Kidney epithelial cell (primary cell): Measurements from ENCODE around the gene GABBR2. TPM values are rescaled to one million over a fixed set of nuclear protein-coding genes. Genes with fewer than 3 reads are reported as not detected.

ENCODE experiments used
- DNase-seq: peaks from one replicate; pipeline ENCODE4 v3.0.0-alpha.2; 2010; ENCODE audit warnings: low read depth
- H3K27me3 ChIP-seq: 2 replicates; pipeline ENCODE4 v1.6.0; 2011; ENCODE audit warnings: low read length; ENCODE audit not compliant: control insufficient read depth, insufficient read depth
- H3K36me3 ChIP-seq: 2 replicates; pipeline ENCODE4 v1.5.1; 2011; ENCODE audit warnings: low read length; ENCODE audit not compliant: control insufficient read depth, insufficient read depth
- H3K4me3 ChIP-seq: 2 replicates; pipeline ENCODE4 v1.5.1; 2011; ENCODE audit warnings: low read depth, mild to moderate bottlenecking, control low read depth, low read length
- total RNA-seq: library from RNA; depleted of rRNA; stranded (reverse); fragments of >200 nt; gene quantifications from 2 replicates; pipeline ENCODE4 v1.2.3, GENCODE V29; 2015
- TF ChIP-seq, protein P1 (sequence below): IDR thresholded peaks from 2 replicates; pipeline ENCODE4 v1.5.1; 2011; ENCODE audit warnings: mild to moderate bottlenecking, moderate library complexity, low read length, control low read depth, inconsistent platforms; ENCODE audit not compliant: insufficient read depth, poor library complexity, severe bottlenecking

Gene GABBR2
- 9.7 and 10.8 TPM in 2 replicates for total RNA-seq

DNA sequence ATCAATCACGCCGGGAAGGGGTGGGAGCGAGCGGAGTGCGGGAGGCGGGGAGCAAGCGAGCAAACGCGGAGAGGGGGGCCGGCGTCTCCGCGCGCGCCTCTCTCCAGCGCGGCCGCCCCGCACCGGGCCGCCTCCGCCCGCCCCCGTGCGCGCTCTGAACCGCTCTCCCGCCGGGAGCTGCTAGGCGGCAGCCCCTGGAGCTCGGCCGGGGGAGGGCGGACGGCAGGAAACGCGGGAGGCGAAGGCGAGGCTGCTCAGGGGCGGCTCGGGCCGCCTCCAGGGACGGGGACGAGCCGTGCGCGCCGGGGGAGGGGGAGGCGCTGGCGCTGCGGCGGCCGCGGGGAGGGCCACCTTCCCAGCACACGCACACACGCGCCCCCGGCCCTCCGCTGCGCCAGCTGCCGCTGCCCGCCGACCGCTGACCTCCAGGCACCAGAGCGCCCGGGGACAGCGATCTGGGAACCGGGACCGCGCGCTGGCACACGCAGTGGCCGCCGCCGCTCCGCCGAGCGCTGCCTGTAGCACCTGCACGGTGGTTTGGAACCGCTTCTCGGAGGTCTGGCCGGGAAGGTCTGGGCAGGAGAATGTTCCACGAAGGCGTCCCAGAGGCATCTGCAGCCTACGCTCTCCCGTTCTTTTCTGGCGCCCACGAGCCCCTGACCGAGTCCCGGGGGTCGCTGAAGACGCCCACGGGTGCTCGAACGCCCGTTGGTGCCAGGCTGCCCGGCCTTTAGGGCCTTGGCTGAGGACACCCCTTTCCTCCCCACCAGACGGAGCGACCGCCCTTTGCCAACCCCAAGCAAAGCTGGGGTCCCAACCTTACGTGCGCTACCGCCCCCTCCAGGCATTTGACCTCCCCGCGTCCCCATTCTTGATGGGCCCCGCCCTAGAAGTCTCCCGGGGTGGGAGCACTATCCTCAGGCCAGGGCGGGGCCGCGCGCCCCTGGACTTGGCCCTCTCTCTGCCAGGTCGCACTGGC is at the start of gene GABBR2:
Gene GABBR2 (minus strand): TSS at position 3 of the 979 bp plus-strand sequence. CDS start 198 bp downstream, outside the sequence.
- TF ChIP-seq, protein P1, sequence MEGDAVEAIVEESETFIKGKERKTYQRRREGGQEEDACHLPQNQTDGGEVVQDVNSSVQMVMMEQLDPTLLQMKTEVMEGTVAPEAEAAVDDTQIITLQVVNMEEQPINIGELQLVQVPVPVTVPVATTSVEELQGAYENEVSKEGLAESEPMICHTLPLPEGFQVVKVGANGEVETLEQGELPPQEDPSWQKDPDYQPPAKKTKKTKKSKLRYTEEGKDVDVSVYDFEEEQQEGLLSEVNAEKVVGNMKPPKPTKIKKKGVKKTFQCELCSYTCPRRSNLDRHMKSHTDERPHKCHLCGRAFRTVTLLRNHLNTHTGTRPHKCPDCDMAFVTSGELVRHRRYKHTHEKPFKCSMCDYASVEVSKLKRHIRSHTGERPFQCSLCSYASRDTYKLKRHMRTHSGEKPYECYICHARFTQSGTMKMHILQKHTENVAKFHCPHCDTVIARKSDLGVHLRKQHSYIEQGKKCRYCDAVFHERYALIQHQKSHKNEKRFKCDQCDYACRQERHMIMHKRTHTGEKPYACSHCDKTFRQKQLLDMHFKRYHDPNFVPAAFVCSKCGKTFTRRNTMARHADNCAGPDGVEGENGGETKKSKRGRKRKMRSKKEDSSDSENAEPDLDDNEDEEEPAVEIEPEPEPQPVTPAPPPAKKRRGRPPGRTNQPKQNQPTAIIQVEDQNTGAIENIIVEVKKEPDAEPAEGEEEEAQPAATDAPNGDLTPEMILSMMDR, result no peak
- H3K27me3 ChIP-seq, result peaks cover 60% of the 10 kb centered on the region
- no peaks in the 10 kb centered on the region for H3K36me3 ChIP-seq
- peak within 1 kb of the TSS; percentile 14 for H3K4me3 ChIP-seq
- no peak for DNase-seq

DNA sequence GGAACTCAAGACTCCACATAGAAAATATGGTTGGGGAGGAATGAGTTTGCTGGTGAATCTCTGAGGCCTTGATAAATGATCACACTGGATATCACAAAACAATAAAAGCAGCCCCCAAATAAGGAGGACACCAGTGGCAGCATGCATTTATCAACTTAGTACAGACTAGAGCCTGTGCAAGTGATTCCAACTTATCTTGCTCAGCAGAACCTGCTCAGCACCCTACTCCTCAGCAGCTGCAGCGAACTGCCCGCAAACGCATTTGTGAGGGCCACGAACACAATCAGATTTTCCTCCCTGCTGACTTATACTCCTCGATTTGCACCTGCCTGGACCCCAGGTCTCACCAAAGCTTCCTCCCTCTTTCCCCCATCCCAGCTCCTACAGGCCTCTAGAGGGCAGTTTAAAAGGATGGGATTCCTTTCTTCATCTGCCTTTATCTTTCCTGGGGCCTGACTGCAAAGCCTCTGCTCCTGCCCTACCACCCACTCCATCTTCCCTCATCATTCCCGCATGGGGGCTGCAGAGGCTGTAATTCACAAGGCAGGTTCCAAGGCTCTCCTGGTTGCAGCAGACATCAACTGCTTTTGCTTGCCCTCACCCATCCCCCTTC is 46.4 kb upstream of the GABBR2 start:
- no peaks in the 10 kb centered on the region for H3K36me3 ChIP-seq
- TF ChIP-seq, protein P1, result no peak
- DNase-seq, result no peak
- no peak overlapping the region for H3K4me3 ChIP-seq
- H3K27me3 ChIP-seq, result no peaks in the 10 kb centered on the region

DNA sequence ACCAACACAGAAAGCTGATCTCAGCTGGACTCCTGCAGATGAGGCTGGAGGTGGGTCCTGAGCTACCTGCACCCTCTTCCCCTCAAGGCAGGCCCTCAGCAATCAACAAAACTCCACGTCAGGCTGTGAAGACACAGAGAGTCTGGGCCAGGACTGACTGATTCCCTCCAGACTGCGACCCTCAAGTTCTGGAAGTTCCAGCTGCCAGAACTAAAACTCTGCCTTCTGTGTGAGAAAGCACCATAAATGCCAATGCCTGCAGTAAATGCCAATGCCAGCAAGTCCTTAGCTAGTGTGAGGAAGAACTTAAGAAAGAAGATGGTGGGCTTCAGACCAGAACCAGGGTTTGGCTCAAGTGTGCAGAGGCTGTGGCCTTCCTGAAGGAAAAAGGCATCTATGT is 42.5 kb upstream of the GABBR2 start:
- H3K27me3 ChIP-seq, result no peaks in the 10 kb centered on the region
- no peaks in the 10 kb centered on the region for H3K36me3 ChIP-seq
- H3K4me3 ChIP-seq, result no peak overlapping the region
- no peak for DNase-seq
- TF ChIP-seq, protein P1, result no peak

DNA sequence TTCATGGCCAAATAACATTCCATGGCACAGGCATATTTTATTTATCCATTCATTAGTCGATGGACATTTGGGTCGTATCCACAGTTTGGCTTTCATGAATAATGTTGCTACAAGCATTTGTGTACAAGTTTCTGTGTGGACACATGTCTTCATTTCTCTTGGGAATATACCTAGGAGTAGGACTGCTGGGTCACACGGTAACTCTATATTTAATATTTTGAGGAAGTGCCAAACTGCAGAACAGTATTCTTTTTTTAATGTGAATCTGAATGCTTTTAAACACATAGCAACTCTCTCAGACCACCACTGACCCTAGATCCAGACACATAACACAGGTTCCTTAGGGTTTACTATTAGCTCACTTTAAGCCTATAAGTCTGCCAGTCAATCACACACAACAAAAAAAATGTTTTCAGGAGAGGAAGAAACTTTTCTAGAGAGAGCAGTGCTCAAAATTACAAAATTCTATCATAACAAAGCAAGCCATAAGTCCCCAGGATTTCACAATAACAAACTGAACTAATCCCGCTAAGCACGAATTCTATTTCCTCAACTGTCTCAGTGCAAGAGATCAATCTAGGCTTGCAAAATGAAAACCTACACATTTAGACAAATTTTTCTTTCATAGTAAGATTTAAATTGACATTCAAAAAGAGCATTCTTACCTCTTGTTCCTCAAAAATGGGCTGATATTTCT is 41.8 kb upstream of the GABBR2 start:
- Histone ChIP-seq H3K36me3 (no peaks in the 10 kb centered on the region), H3K27me3 (no peaks in the 10 kb centered on the region), H3K4me3 (no peak overlapping the region)
- TF ChIP-seq, protein P1, result no peak
- no peak for DNase-seq

DNA sequence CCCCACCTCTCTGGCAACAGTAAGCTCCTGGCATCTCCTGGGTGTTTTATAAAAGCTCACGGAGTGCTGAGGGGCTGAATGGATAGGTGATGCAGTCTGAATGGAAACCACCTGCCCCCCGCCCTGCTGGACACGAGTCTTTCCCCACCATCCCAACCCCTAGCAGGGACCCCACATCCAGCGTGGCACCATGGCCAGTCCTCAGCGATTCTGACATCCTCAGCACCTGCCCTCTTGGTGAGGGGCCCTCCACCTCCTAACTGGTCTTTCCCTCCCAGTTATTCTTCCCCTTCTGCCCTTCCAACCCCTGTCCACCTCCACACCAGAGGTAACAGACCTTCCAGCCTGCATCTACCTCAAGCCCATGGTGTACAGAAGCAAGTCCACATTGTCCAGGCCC is 38.7 kb upstream of the GABBR2 start:
- Histone ChIP-seq H3K27me3 (no peaks in the 10 kb centered on the region), H3K36me3 (no peaks in the 10 kb centered on the region), H3K4me3 (no peak overlapping the region)
- TF ChIP-seq, protein P1, result no peak
- no peak for DNase-seq
